ENCODE data around the gene PIAS1. TPM values are rescaled to one million over a fixed set of nuclear protein-coding genes. Genes with fewer than 3 reads are reported as not detected.

The PIAS1 gene
- 9.2 and 13.7 TPM in 2 replicates for total RNA-seq

DNA sequence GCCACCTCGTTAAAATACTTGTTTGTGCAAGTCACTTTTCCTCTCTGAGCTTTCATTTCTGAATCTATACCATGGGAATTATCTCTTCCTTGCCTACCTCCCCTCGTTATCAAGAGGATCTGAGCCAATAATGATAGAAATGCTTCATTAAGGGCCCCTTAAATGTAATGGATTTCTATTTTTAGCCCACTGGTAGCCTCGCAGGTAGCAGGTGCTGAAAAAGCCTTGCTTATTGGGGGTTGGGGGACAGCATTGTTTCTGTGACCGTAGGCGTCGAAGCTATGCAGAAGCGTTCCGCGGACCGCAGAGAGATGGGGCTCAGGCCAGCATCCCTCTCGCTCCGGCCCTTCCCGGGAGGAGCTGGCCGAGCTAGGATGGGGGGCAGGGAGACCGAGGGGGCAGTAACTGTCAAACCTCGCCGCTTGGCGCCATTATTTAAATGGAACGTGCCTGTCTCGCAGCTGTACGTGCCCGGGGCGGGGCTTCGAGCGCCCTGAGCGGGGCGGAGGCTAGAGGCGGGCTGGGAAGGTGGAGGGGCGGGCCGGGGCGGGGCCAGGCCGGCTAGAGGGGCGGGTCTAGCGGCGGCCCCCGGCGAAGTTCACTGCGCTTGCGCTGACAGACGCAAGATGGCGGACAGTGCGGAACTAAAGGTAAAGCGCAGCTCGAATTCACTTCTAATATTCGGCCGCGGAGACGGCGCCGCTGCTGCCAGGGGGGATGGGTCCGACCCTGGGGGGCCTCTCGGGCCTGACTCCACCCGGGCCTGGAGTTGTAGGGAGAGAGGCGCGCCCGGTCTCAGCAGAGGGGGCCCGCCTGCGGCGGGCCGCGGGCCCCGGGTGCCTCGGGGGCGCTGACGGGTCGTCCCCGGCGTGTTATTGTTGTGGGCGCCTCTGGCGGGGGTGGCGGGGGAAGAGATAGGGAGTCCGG lies at the start of gene PIAS1:
Gene PIAS1, plus strand, starts transcription at position 615 of the 927 bp plus-strand sequence. Its CDS starts 12 bp downstream, at position 627.

DNA sequence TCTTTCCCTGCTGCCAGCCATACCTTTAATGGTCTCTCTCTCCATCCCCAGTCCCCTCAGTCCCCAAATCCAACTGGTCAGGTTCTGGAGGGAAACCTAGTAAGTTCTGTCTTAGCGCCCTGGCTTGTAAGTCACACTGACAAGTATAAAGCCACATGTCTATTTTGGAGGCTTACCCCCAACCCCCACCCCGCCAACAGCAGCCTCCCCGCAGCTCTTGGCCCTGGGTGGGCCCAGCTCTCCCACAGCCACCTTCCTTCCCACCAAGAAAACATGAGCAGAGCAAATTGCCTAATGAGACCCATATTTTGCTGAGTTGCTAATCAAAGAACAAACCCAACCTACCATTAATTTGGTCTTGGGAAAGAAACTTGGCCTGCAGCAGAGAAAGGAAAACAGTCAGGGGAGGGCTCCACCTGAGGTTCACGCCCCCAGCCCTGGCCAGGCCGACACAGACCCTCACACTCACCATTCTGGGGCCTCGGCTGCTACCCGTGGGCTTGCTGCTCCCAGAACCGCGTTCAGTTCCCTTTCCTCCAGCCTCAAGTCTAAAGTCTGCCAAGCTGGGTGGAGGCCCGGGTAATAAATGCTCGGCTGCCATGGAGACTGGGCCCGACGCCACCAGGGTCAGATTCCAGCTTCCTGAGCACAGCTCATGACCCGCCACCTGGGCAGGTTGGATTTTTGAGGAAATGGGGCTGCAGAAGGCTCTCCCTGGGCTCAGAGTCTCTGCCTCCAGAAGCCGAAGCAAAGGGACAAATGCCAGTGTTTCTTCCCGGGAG lies 150.9 kb downstream of the PIAS1 start, which contains the start of gene CALML4:
Gene CALML4, minus strand, starts transcription at position 557 of the 782 bp plus-strand sequence. Its CDS starts 85 bp downstream, at position 472.

DNA sequence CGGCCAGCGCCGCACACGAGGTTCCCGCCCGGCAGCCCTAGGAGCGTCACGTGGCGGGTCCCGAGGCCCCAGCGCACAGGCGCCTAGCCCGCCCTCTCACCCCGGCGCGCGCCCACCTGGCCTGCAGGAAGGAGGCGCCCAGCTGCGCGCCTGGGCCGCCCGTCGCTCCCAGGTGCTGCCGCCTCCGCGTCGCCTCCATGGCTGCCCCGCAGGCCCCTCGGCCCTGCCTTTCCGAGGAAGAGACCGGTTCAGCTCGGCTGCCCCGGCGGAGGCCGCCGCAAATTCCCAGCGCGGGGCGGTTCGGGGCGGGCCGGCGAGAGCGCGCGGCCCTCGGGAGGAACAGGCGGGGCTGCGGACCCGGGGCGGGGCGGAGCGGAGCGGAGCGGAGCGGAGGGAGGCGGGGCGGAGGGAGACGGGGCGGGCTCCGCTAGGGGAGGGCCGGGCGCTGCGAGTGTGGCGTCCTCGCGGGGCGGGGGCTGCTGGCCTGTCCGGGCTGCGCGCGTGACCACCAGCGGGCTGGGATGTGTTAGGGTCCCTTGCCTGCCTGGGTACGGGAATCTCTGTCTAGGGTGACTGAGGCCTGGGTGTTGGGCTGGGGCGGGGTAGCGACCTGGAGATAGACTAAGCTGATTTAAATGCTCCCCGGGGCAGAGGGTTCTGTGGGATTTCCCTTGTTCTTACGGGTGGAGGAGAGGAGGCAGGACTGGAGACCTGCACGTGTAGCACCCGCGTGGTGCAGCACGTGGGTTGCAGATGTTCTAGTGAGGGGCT lies 175.5 kb downstream of the PIAS1 start, which contains the start of gene CLN6:
Gene CLN6, minus strand, starts transcription at position 343 of the 771 bp plus-strand sequence. Its CDS starts 144 bp downstream, at position 199.

Other genes starting within 250 kb of the PIAS1 start
- gene SKOR1, start 228.8 kb upstream of the PIAS1 start, total RNA-seq: 0.09 TPM in 1 of 2 replicates, not detected in the other
- not detected in 2 replicates for gene RNU6-1, start 214.3 kb upstream of the PIAS1 start, total RNA-seq
- 0.30 and 2.1 TPM in 2 replicates for gene CALML4, start 151.0 kb downstream of the PIAS1 start, total RNA-seq
- gene CLN6, start 175.4 kb downstream of the PIAS1 start, total RNA-seq: 7.1 and 10.3 TPM in 2 replicates
- gene FEM1B, start 223.4 kb downstream of the PIAS1 start, total RNA-seq: 35.3 and 47.7 TPM in 2 replicates